ENCODE measurements around the gene HOXD4. TPM values are rescaled to one million over a fixed set of nuclear protein-coding genes. Genes with fewer than 3 reads are reported as not detected.

Gene HOXD4
- total and polyA plus RNA-seq, 7 donors: 0.60 to 8.0 (median 3.8) TPM; not detected in 1

DNA sequence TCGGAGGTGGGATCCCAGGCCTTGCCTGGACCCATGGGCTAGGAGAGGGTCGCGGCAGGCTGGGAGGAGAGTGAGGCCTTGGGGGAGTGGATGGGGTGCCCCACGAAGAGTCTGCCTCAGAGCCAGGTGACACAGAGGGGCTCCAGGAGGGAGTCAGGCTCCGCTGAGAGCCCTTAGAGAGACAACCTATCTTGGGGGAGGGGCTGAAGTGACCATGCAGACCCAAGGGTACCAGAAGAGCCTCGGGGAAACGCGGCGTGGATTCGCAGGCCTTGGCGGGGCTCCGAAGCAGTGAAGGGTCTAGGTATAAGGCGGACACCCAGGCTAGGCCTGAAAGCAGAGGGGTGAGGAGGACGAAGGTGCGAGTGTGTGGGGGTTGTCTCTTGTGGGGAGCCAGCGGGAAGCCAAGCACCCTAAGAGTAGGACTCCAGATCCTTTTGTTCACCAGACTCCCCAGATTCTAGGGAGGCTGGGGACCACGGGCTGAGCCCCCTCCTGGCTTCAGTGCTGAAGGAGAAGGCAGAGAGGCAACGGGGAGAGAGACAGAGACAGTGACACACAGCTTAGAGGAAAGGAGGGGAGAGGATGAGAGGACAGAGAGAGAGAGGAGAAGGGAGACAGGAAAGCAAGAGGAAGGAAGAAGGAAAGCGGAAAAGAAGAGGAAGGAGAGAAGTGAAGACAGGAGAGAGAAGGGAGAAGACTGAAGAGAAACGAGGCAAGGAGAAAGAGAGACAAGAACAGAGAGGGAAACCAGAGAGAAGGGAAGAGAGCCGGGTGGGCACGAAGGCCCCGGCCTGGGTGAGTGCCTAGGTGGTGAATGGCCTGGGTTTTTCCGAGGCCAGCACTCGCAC lies 45.4 kb upstream of the HOXD4 start:
- WGBS, 2 donors: 27 to 49% methylated on average over 25 of the region's 25 CpGs
- peaks cover 0 to 56% (median 44%) of the 10 kb centered on the region in 4 donors for H3K4me1 ChIP-seq

GRCh38 chr2:176106581-176107539 lies 44.5 kb upstream of the HOXD4 start, which contains the start of gene HOXD11:
Gene HOXD11 (plus strand): TSS chr2:176107280. CDS start chr2:176107356, 76 bp downstream.
- peaks cover 0 to 65% (median 47%) of the 10 kb centered on the region in 4 donors for H3K4me1 ChIP-seq
- peak; percentile 92 for DNase-seq

More for the DNA sequence above, 45.4 kb upstream of the HOXD4 start:
- intact Hi-C loops (cut with DNase I): no loop called here
- peaks cover 0 to 18% (median 0%) of the 10 kb centered on the region in 4 donors for H3K36me3 ChIP-seq
- peak; percentile 66 for DNase-seq
- no peaks in the 10 kb centered on the region for H3K9me3 ChIP-seq
- H3K27me3 ChIP-seq: peaks cover 0 to 80% (median 6%) of the 10 kb centered on the region in 3 donors
- TF ChIP-seq CTCF (IDR thresholded peaks at IDR 0.05) (no peak), EP300 (IDR thresholded peaks at IDR 0.05) (no peak)
- peak overlapping the region in 3 of 4 donors; percentile 92 to 96 (median 95) for H3K27ac ChIP-seq
- H3K4me3 ChIP-seq: peak overlapping the region; percentile 59 to 65 (median 60)

DNA sequence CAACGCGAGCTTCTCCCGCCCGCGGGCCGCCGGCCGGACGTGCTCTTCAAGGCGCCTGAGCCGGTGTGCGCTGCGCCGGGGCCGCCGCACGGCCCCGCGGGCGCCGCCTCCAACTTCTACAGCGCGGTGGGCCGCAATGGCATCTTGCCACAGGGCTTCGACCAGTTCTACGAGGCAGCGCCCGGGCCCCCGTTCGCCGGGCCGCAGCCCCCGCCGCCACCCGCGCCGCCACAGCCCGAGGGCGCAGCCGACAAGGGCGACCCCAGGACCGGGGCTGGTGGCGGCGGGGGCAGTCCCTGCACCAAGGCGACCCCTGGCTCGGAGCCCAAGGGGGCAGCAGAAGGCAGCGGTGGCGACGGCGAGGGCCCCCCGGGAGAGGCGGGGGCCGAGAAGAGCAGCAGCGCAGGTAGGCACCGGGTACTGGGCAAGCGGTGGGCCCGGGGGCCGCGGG lies 43.6 kb upstream of the HOXD4 start:
- Histone ChIP-seq H3K27me3 (peaks cover 0 to 76% (median 6%) of the 10 kb centered on the region in 3 donors), H3K9me3 (no peaks in the 10 kb centered on the region), H3K4me3 (peak overlapping the region; percentile 51 to 65 (median 60)), H3K4me1 (peaks cover 0 to 74% (median 54%) of the 10 kb centered on the region in 4 donors), H3K36me3 (peaks cover 0 to 18% (median 0%) of the 10 kb centered on the region in 4 donors), H3K27ac (peak overlapping the region in 3 of 4 donors; percentile 92 to 96 (median 95))
- TF ChIP-seq CTCF (IDR thresholded peaks at IDR 0.05) (no peak), POLR2A (IDR thresholded peaks at IDR 0.05) (no peak), POLR2AphosphoS5 (IDR thresholded peaks at IDR 0.05) (no peak), EP300 (IDR thresholded peaks at IDR 0.05) (no peak)
- WGBS, 2 donors: 3% methylated on average over 59 of the region's 59 CpGs
- intact Hi-C loops (cut with DNase I): no loop called here
- DNase-seq: peak; percentile 64

More at GRCh38 chr2:176106581-176107539, 44.5 kb upstream of the HOXD4 start, which contains the start of gene HOXD11:
- WGBS, 2 donors: 2 to 5% methylated on average over 85 of the region's 85 CpGs
- H3K36me3 ChIP-seq: peaks cover 0 to 18% (median 0%) of the 10 kb centered on the region in 4 donors
- intact Hi-C loops (cut with DNase I): no loop called here
- H3K27me3 ChIP-seq: peaks cover 0 to 75% (median 6%) of the 10 kb centered on the region in 3 donors
- no peaks in the 10 kb centered on the region for H3K9me3 ChIP-seq
- peak within 1 kb of the TSS; percentile 59 to 65 (median 60) for H3K4me3 ChIP-seq
- peak within 1 kb of the TSS in 3 of 4 donors; percentile 92 to 96 (median 95) for H3K27ac ChIP-seq
- TF ChIP-seq EP300 (IDR thresholded peaks at IDR 0.05): peak in 1 of 4 donors; percentile 7
- TF ChIP-seq POLR2AphosphoS5 (IDR thresholded peaks at IDR 0.05): peak; percentile 60 to 78 (median 66)
- TF ChIP-seq POLR2A (IDR thresholded peaks at IDR 0.05): peak; percentile 8 to 68
- no peak for TF ChIP-seq CTCF (IDR thresholded peaks at IDR 0.05)

GRCh38 chr2:176109192-176109901 lies 42.0 kb upstream of the HOXD4 start:
- intact Hi-C loops (cut with DNase I): no loop called here
- TF ChIP-seq EP300 (IDR thresholded peaks at IDR 0.05): no peak
- no peak for TF ChIP-seq POLR2AphosphoS5 (IDR thresholded peaks at IDR 0.05)
- no peak for TF ChIP-seq CTCF (IDR thresholded peaks at IDR 0.05)
- TF ChIP-seq POLR2A (IDR thresholded peaks at IDR 0.05): no peak
- WGBS, 2 donors: 31 to 53% methylated on average over 26 of the region's 26 CpGs
- Histone ChIP-seq H3K4me3 (peak overlapping the region; percentile 51 to 65 (median 60)), H3K4me1 (peaks cover 0 to 72% (median 46%) of the 10 kb centered on the region in 4 donors), H3K36me3 (peaks cover 0 to 18% (median 0%) of the 10 kb centered on the region in 4 donors), H3K27ac (peak overlapping the region in 3 of 4 donors; percentile 92 to 96 (median 95)), H3K27me3 (peaks cover 0 to 77% (median 6%) of the 10 kb centered on the region in 3 donors), H3K9me3 (no peaks in the 10 kb centered on the region)
- DNase-seq: no peak

All from sigmoid colon (tissue), 7 donors.